Retinal pigment epithelial cell (primary cell): ENCODE results near the gene TESK2.
A peak's percentile ranks its signal among the peaks of the same experiment; 100 is the strongest.

ENCODE experiments used
- DNase-seq: peaks from one replicate; pipeline ENCODE4 v3.0.0-alpha.2; 2010; ENCODE audit warnings: low read depth
- H3K4me3 ChIP-seq: 2 replicates; pipeline ENCODE4 v1.5.1; 2011; ENCODE audit warnings: mild to moderate bottlenecking, low read length, control low read depth, moderate library complexity
- CTCF ChIP-seq: conservative IDR thresholded peaks from 2 replicates; pipeline ENCODE4 v1.5.1; 2011; ENCODE audit warnings: low read depth, low read length, control low read depth, inconsistent platforms

Gene TESK2

GRCh38 chr1:45340816-45341466, 150.0 kb downstream of the TESK2 start:
- TF ChIP-seq CTCF, result no peak
- H3K4me3 ChIP-seq, result peak overlapping the region; percentile 95
- no peak for DNase-seq

- peak within 1 kb of the TSS; percentile 95 for H3K4me3 ChIP-seq
- peak; percentile 64 for DNase-seq
- no peak for TF ChIP-seq CTCF
Measured at GRCh38 chr1:45339789-45340558, 151.0 kb downstream of the TESK2 start, which contains the start of the genes MUTYH and TOE1. Gene MUTYH, minus strand, starts transcription at chr1:45340440. Its CDS starts 5,935 bp downstream, at chr1:45334505. Gene TOE1, plus strand, starts transcription at chr1:45340170. Its CDS starts 83 bp downstream, at chr1:45340253.

GRCh38 chr1:45337630-45338325, 153.2 kb downstream of the TESK2 start:
- no peak for TF ChIP-seq CTCF
- no peak overlapping the region for H3K4me3 ChIP-seq
- DNase-seq, result no peak

- DNase-seq, result no peak
- TF ChIP-seq CTCF, result no peak
Measured at GRCh38 chr1:45335855-45336324, 155.1 kb downstream of the TESK2 start.

GRCh38 chr1:45334308-45335245, 156.4 kb downstream of the TESK2 start:
- H3K4me3 ChIP-seq, result no peak overlapping the region
- no peak for TF ChIP-seq CTCF
- no peak for DNase-seq

More at GRCh38 chr1:45335855-45336324, 155.1 kb downstream of the TESK2 start:
- no peak overlapping the region for H3K4me3 ChIP-seq

- no peak overlapping the region for H3K4me3 ChIP-seq
- DNase-seq, result no peak
- no peak for TF ChIP-seq CTCF
Measured at GRCh38 chr1:45332346-45332720, 158.6 kb downstream of the TESK2 start.
